Placental pericyte (primary cell): Measurements from ENCODE around the gene PLEKHA6. TPM values are rescaled to one million over a fixed set of nuclear protein-coding genes. Genes with fewer than 3 reads are reported as not detected.

Source experiments
- small RNA-seq: library from RNA; depleted of rRNA; stranded (forward); fragments of <200 nt; gene quantifications from one replicate; pipeline ENCODE3, GENCODE V24; 2012; ENCODE audit warnings: low replicate concordance
- total RNA-seq: library from RNA; depleted of rRNA; stranded (reverse); fragments of >200 nt; gene quantifications from 2 replicates; pipeline ENCODE4 v1.2.3, GENCODE V29; 2012

Gene PLEKHA6
- total RNA-seq, result 0.44 and 0.57 TPM in 2 replicates

GRCh38 chr1:204359474-204360255 lies at the start of gene PLEKHA6:
Gene PLEKHA6 (minus strand): TSS chr1:204359929. CDS start chr1:204273727, 86,202 bp downstream.

GRCh38 chr1:204213668-204214662 lies 145.8 kb downstream of the PLEKHA6 start, which contains the start of gene GOLT1A:
Gene GOLT1A (minus strand): TSS chr1:204213988. CDS start chr1:204213906, 82 bp downstream.

GRCh38 chr1:204196068-204196795 lies 163.5 kb downstream of the PLEKHA6 start, which contains the start of gene KISS1:
Gene KISS1 (minus strand): TSS chr1:204196491. CDS start chr1:204192876, 3,615 bp downstream.

Small RNA genes within 50 kb of the gene (small RNA-seq; reads per million reads assigned to genes)
- not detected for gene AL606489.2

Other genes starting within 250 kb of the PLEKHA6 start
- 3.1 and 3.4 TPM in 2 replicates for gene ETNK2, start 207.9 kb downstream of the PLEKHA6 start, total RNA-seq
- gene REN, start 193.6 kb downstream of the PLEKHA6 start, total RNA-seq, result 0.29 and 0.66 TPM in 2 replicates
- not detected in 2 replicates for gene KISS1, start 163.4 kb downstream of the PLEKHA6 start, total RNA-seq
- not detected in 2 replicates for gene GOLT1A, start 145.9 kb downstream of the PLEKHA6 start, total RNA-seq
- 37.0 and 47.1 TPM in 2 replicates for gene PPP1R15B, start 51.9 kb upstream of the PLEKHA6 start, total RNA-seq
- 0.57 and 3.9 TPM in 2 replicates for gene PIK3C2B, start 134.9 kb upstream of the PLEKHA6 start, total RNA-seq
- gene MDM4, start 156.5 kb upstream of the PLEKHA6 start, total RNA-seq, result 35.8 and 43.5 TPM in 2 replicates